Activated T-cell treated with anti-CD3 and anti-CD28 coated beads, Interleukin-2, amount 50 U/mL, for 72 hours (primary cell): ENCODE data around the gene CABLES2. TPM values are rescaled to one million over a fixed set of nuclear protein-coding genes. Genes with fewer than 3 reads are reported as not detected.
"Not testable (repeated sequence)": the region's sequence is repeated elsewhere in the genome, so short reads cannot be mapped to it uniquely, and the experiment has no call there.

Source experiments
- ATAC-seq, 2 donors: fragments of 150-1000 bp; cut with Tn5 transposase; replicated peaks in 1 of 2; 2 replicates each; pipeline ENCODE4 v1.10.0; 2021; ENCODE audit warnings: moderate library complexity in 2 of 2, mild to moderate bottlenecking in 1 of 2
- DNase-seq, 2 donors: peaks; one replicate each; pipeline ENCODE4 v3.0.0; 2021 to 2022; ENCODE audit warnings: mixed read lengths in 1 of 2
- H3K27ac Mint-ChIP-seq: one replicate; pipeline ENCODE4 v1.8.0; 2022; ENCODE audit warnings: mild to moderate bottlenecking, moderate library complexity, mixed read lengths
- H3K27me3 Mint-ChIP-seq: one replicate; pipeline ENCODE4 v1.8.0; 2022; ENCODE audit warnings: low read depth, mixed read lengths
- H3K36me3 Mint-ChIP-seq, 2 donors: one replicate each; pipeline ENCODE4 v1.8.0; 2022; ENCODE audit warnings: mixed read lengths in 2 of 2, mild to moderate bottlenecking in 1 of 2; ENCODE audit not compliant: insufficient read depth in 2 of 2
- H3K4me1 Mint-ChIP-seq: one replicate; pipeline ENCODE4 v1.8.0; 2022; ENCODE audit warnings: low read depth, mixed read lengths
- H3K4me3 Mint-ChIP-seq, 2 donors: one replicate each; pipeline ENCODE4 v1.8.0; 2022; ENCODE audit warnings: mild to moderate bottlenecking in 2 of 2, mixed read lengths in 2 of 2, moderate library complexity in 2 of 2
- H3K9me3 Mint-ChIP-seq, 2 donors: one replicate each; pipeline ENCODE4 v1.8.0; 2022; ENCODE audit warnings: mixed read lengths in 2 of 2
- total RNA-seq, 2 donors: library from RNA; stranded (reverse); gene quantifications; one replicate each; pipeline ENCODE4 v1.2.3, GENCODE V29; 2022

Gene CABLES2
- total RNA-seq, 2 donors from 2014 or later, result 7.1 to 8.3 TPM

GRCh38 chr20:62377615-62378178 lies 29.4 kb downstream of the CABLES2 start:
- Mint-ChIP-seq H3K27ac (no peak overlapping the region), H3K4me3 (no peak overlapping the region), H3K36me3 (peaks cover 7 to 9% of the 10 kb centered on the region in 2 donors), H3K27me3 (no peaks in the 10 kb centered on the region), H3K9me3 (peaks cover 4 to 5% of the 10 kb centered on the region in 2 donors), H3K4me1 (no peaks in the 10 kb centered on the region)
- ATAC-seq, result no peak
- DNase-seq, result no peak

- ATAC-seq (no peak), DNase-seq (no peak)
- no peak overlapping the region for H3K27ac Mint-ChIP-seq
- H3K4me3 Mint-ChIP-seq, result no peak overlapping the region
- no peaks in the 10 kb centered on the region for H3K4me1 Mint-ChIP-seq
- H3K9me3 Mint-ChIP-seq, result peaks cover 3 to 4% of the 10 kb centered on the region in 2 donors
- H3K27me3 Mint-ChIP-seq, result no peaks in the 10 kb centered on the region
- H3K36me3 Mint-ChIP-seq, result peaks cover 4 to 5% of the 10 kb centered on the region in 2 donors
Measured at GRCh38 chr20:62377064-62377461, 30.0 kb downstream of the CABLES2 start.

GRCh38 chr20:62376112-62377063 lies 30.7 kb downstream of the CABLES2 start:
- no peaks in the 10 kb centered on the region for H3K27me3 Mint-ChIP-seq
- ATAC-seq, result no peak
- no peak overlapping the region for H3K4me3 Mint-ChIP-seq
- no peak for DNase-seq
- H3K27ac Mint-ChIP-seq, result no peak overlapping the region
- H3K4me1 Mint-ChIP-seq, result no peaks in the 10 kb centered on the region
- no peaks in the 10 kb centered on the region for H3K36me3 Mint-ChIP-seq
- H3K9me3 Mint-ChIP-seq, result no peaks in the 10 kb centered on the region

GRCh38 chr20:62374331-62375152 lies 32.5 kb downstream of the CABLES2 start:
- no peak overlapping the region for H3K27ac Mint-ChIP-seq
- peaks cover 2% of the 10 kb centered on the region for H3K4me1 Mint-ChIP-seq
- H3K9me3 Mint-ChIP-seq, result no peaks in the 10 kb centered on the region
- peaks cover 1% of the 10 kb centered on the region for H3K27me3 Mint-ChIP-seq
- ATAC-seq (no peak), DNase-seq (no peak)
- no peak overlapping the region for H3K4me3 Mint-ChIP-seq
- H3K36me3 Mint-ChIP-seq, result no peaks in the 10 kb centered on the region

DNA sequence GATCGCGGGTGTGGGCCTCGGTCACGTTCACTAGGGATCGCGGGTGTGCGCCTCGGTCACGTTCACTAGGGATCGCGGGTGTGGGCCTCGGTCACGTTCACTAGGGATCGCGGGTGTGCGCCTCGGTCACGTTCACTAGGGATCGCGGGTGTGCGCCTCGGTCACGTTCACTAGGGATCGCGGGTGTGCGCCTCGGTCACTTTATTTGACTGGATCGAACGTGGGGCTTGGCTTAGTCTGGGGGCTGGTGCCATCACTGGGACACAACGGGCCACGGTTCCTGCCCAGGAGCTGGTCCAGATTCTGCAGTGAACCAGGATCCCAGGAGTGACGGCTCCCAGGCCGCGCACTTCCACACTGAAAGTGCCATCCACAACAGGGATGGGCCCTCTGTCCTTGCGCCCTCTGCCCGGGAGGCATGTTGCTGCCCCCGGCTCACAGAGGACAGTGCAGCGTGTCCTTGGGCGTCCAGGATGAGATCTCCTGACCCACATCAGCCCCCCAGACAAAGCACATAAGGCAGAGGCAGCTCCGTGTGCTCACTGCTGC lies 33.4 kb downstream of the CABLES2 start:
- not testable (repeated sequence) for ATAC-seq, H3K36me3 Mint-ChIP-seq, H3K4me1 Mint-ChIP-seq, H3K27me3 Mint-ChIP-seq, DNase-seq, H3K27ac Mint-ChIP-seq, H3K9me3 Mint-ChIP-seq, H3K4me3 Mint-ChIP-seq

DNA sequence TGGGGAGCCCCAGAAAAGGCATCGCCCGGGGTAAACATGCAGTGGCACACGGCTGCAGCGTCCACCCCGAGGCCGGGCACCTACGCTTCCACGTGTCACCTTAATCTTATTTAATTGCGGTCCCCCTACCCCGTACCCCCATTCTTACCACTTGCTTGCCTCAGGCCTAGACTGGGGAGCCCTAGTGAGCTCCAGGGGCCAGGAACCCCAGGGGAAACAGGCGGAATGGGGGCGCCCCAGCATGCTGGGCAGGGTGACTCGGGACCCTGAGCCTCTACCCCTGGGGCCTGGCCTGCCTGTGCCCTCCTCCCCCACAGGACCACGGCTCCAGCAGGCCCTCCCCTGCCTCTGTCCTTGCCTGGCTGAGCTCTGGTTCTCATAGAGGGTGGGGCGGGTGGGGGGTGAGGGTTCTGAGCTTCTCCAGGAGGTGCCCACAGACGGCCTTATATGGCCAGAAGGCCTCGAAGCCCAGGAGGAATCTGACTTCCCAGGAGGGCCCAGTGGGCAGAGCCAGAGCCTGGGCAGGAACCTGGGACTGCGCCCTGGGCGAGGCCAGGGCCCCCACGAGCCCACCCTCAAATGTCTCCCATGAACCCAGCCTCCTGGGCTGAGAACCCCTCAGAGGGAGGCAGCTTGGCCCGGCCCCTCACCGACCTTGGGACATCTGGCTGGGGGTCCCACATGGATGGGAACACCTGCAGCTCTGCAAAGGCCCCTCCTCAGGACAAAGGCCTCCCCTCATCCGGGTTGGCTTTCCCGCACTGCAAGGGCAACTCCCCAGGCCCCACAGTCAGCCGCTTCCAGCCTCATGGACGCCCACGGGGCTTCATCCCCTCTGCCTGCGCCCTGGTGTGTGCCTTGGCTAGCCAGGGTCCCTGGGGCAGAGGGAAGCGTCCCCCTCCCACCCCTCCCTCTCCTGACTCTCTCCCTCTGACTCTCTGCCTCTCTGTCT lies 34.8 kb downstream of the CABLES2 start:
- DNase-seq (no peak), ATAC-seq (no peak)
- no peak overlapping the region for H3K27ac Mint-ChIP-seq
- H3K27me3 Mint-ChIP-seq, result peaks cover 7% of the 10 kb centered on the region
- peaks cover 9% of the 10 kb centered on the region for H3K4me1 Mint-ChIP-seq
- H3K36me3 Mint-ChIP-seq, result no peaks in the 10 kb centered on the region
- no peak overlapping the region for H3K4me3 Mint-ChIP-seq
- H3K9me3 Mint-ChIP-seq, result no peaks in the 10 kb centered on the region

- Mint-ChIP-seq H3K9me3 (no peaks in the 10 kb centered on the region), H3K4me3 (no peak overlapping the region), H3K27ac (no peak overlapping the region), H3K27me3 (peaks cover 7% of the 10 kb centered on the region), H3K36me3 (no peaks in the 10 kb centered on the region), H3K4me1 (peaks cover 9% of the 10 kb centered on the region)
- DNase-seq (no peak), ATAC-seq (no peak)
Measured at GRCh38 chr20:62371588-62372041, 35.5 kb downstream of the CABLES2 start.

DNA sequence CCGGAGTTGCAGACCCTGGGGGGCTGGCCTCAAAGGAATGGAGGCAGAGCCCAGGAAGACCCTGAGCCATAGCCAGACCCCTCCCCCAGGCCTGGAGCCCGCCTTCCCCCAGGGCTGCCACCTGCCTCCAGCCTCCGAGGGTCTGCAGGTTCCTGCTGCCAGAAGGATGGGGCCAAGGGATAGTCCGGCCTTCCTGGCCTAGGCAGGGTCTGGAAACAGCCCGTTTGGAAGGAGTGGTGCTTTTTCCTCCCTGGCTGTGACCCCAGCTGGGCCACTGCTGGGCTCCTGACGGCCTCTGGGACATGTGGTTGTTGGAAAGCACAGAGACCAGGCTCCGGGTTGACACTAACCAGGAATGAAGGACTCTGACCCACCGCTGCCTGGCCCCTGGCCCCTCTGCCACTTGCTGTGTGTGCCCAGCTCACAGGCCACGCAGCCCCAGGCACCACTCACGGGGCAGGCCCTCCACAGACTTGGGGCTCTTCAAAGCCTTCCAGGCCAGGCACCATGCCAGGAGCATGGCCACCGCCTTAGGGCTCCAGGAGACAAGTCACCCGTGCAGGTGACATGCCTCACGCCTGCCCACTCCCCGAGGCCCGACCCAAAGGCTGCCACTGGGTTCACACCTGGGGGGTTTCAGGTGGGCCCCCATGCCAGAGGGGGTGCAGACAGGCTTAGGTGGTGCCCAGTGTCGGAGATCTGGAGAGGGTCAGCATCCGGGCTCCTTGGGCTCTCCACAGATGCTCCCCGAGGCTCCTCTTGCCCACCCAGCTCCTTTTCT lies 36.1 kb downstream of the CABLES2 start:
- Mint-ChIP-seq H3K27me3 (peaks cover 7% of the 10 kb centered on the region), H3K4me1 (peaks cover 9% of the 10 kb centered on the region)

DNA sequence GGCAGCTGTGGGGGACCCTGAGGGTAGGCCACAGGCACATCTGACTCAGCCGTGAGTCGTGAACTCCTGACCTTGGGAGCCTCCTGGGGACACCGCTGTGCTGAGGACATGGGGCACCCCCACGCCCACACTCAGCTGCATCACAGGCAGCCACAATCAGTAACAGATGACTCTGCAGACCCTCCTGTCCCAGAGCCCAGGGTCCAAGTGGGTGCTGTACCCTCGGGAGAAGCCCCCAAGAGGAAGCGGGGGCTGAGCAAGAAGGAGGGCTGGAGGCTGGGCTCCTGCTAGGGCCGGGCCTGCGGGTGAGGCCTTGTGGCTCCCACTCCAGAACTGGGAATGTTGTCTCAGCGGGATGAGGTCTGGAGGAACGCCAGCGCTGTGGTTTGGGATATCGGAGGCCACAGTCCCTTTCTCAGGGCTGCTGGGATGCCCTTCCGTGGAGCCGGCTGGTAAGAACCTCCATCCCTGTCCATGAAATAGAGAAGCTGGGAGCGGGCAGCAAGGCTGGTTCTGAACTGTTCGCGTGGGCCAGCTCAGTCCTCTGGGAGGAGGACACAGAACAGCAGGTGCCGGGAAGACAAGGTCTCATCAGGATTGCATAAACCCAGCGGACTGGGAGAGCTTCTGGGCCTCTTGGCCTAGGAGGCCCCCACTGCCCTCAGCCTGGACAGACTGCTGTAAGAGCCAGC lies 36.8 kb downstream of the CABLES2 start:
- H3K27me3 Mint-ChIP-seq, result peaks cover 8% of the 10 kb centered on the region
- H3K4me1 Mint-ChIP-seq, result peaks cover 9% of the 10 kb centered on the region
- H3K9me3 Mint-ChIP-seq, result no peaks in the 10 kb centered on the region
- peak; percentile 62 to 72 for ATAC-seq
- H3K36me3 Mint-ChIP-seq, result no peaks in the 10 kb centered on the region
- no peak overlapping the region for H3K4me3 Mint-ChIP-seq
- DNase-seq, result peak; percentile 48 to 69
- H3K27ac Mint-ChIP-seq, result no peak overlapping the region

More for the DNA sequence above, 36.1 kb downstream of the CABLES2 start:
- Mint-ChIP-seq H3K4me3 (no peak overlapping the region), H3K9me3 (no peaks in the 10 kb centered on the region), H3K36me3 (no peaks in the 10 kb centered on the region), H3K27ac (no peak overlapping the region)
- DNase-seq, result no peak
- ATAC-seq, result no peak

GRCh38 chr20:62369815-62370114 lies 37.3 kb downstream of the CABLES2 start:
- Mint-ChIP-seq H3K27ac (no peak overlapping the region), H3K36me3 (no peaks in the 10 kb centered on the region), H3K4me1 (peaks cover 9% of the 10 kb centered on the region), H3K27me3 (peaks cover 12% of the 10 kb centered on the region), H3K4me3 (no peak overlapping the region), H3K9me3 (no peaks in the 10 kb centered on the region)
- DNase-seq, result no peak
- ATAC-seq, result no peak
